GM18909 (cell line): ENCODE results near the gene RNF112.
"Not testable (repeated sequence)": the region's sequence is repeated elsewhere in the genome, so short reads cannot be mapped to it uniquely, and the experiment has no call there.

ENCODE experiments used
- ATAC-seq: cut with Tn5 transposase; IDR thresholded peaks from one replicate; pipeline ENCODE4 v1.9.1; 2021; ENCODE audit warnings: mild to moderate bottlenecking; ENCODE audit not compliant: unreplicated experiment, poor library complexity

Gene RNF112

GRCh38 chr17:19412510-19412909 lies 1.5 kb downstream of the RNF112 start:
- ATAC-seq: no peak

GRCh38 chr17:19412984-19413383 lies 2.0 kb downstream of the RNF112 start:
- no peak for ATAC-seq

- no peak for ATAC-seq
Observed at GRCh38 chr17:19413761-19414160, 2.7 kb downstream of the RNF112 start.

- ATAC-seq: no peak
Observed at GRCh38 chr17:19414396-19415280, 3.6 kb downstream of the RNF112 start.

- ATAC-seq: no peak
Observed at GRCh38 chr17:19415311-19415710, 4.3 kb downstream of the RNF112 start.

GRCh38 chr17:19415806-19416775 lies 5.1 kb downstream of the RNF112 start:
- ATAC-seq: no peak

- no peak for ATAC-seq
Observed at GRCh38 chr17:19417611-19418010, 6.6 kb downstream of the RNF112 start.

GRCh38 chr17:19418251-19418992 lies 7.4 kb downstream of the RNF112 start:
- ATAC-seq: no peak

GRCh38 chr17:19421219-19421618 lies 10.2 kb downstream of the RNF112 start:
- no peak for ATAC-seq

GRCh38 chr17:19421926-19422325 lies 10.9 kb downstream of the RNF112 start:
- ATAC-seq: no peak

- ATAC-seq: no peak
Observed at GRCh38 chr17:19424934-19425868, 14.2 kb downstream of the RNF112 start.

- no peak for ATAC-seq
Observed at GRCh38 chr17:19426631-19427030, 15.6 kb downstream of the RNF112 start.

GRCh38 chr17:19431691-19432090 lies 20.7 kb downstream of the RNF112 start:
- no peak for ATAC-seq

- no peak for ATAC-seq
Observed at GRCh38 chr17:19433255-19433654, 22.2 kb downstream of the RNF112 start.

- no peak for ATAC-seq
Observed at GRCh38 chr17:19433727-19434340, 22.8 kb downstream of the RNF112 start.

- no peak for ATAC-seq
Observed at GRCh38 chr17:19440421-19440820, 29.4 kb downstream of the RNF112 start.

GRCh38 chr17:19441288-19441687 lies 30.3 kb downstream of the RNF112 start:
- not testable (repeated sequence) for ATAC-seq

GRCh38 chr17:19442731-19443130 lies 31.7 kb downstream of the RNF112 start:
- no peak for ATAC-seq

- ATAC-seq: no peak
Observed at GRCh38 chr17:19443148-19443547, 32.1 kb downstream of the RNF112 start.
